OCI-LY3 (cell line): ENCODE measurements around the gene THRAP3.

Experiments
- H2AFZ ChIP-seq: fragments of 200-600, 300-600 bp; shearing (Covaris generic); 2 replicates; pipeline ENCODE4 v1.6.0; 2014; ENCODE audit warnings: antibody characterized with exemption, low read depth, low read length
- H3K27ac ChIP-seq: fragments of 200-600, 300-600 bp; sonication (generic); 2 replicates; pipeline ENCODE4 v1.5.1; 2014; ENCODE audit warnings: mild to moderate bottlenecking, low read length, moderate library complexity, mixed read lengths
- H3K27me3 ChIP-seq: fragments of 200-600, 300-600 bp; sonication (generic); 2 replicates; pipeline ENCODE4 v1.6.1; 2014; ENCODE audit warnings: low read depth, low read length, mixed read lengths
- H3K36me3 ChIP-seq: fragments of 200-600, 300-600 bp; sonication (generic); replicated peaks from 2 replicates; pipeline ENCODE3; 2014; ENCODE audit warnings: low read depth, low read length, mixed read lengths
- H3K4me1 ChIP-seq: fragments of 300-600, 200-600 bp; sonication (generic); 2 replicates; pipeline ENCODE4 v1.6.1; 2014; ENCODE audit warnings: low read length, mixed read lengths
- H3K4me2 ChIP-seq: fragments of 200-600, 300-600 bp; sonication (generic); 2 replicates; pipeline ENCODE4 v1.6.1; 2014; ENCODE audit warnings: low read length, mixed read lengths
- H3K4me3 ChIP-seq: fragments of 300-600, 200-600 bp; sonication (generic); 2 replicates; pipeline ENCODE4 v1.5.1; 2014; ENCODE audit warnings: antibody characterized with exemption, mild to moderate bottlenecking, low read length, moderate library complexity
- H3K79me2 ChIP-seq: fragments of 300-600, 200-600 bp; shearing (Covaris generic); 2 replicates; pipeline ENCODE4 v1.6.1; 2014; ENCODE audit warnings: mild to moderate bottlenecking, low read length, mixed read lengths
- H3K9ac ChIP-seq: fragments of 300-600, 200-600 bp; shearing (Covaris generic); 2 replicates; pipeline ENCODE4 v1.6.0; 2014; ENCODE audit warnings: mild to moderate bottlenecking, low read length, moderate library complexity
- H3K9me3 ChIP-seq: fragments of 200-600, 300-600 bp; shearing (Covaris generic); 2 replicates; pipeline ENCODE4 v1.6.1; 2014; ENCODE audit warnings: low read length, mixed read lengths; ENCODE audit not compliant: insufficient read depth
- H4K20me1 ChIP-seq: fragments of 200-600, 300-600 bp; sonication (generic); 2 replicates; pipeline ENCODE4 v1.6.1; 2016; ENCODE audit warnings: low read length, mixed read lengths; ENCODE audit not compliant: insufficient read depth
- EZH2phosphoT487 ChIP-seq: fragments of 200-600 bp; shearing (Covaris generic); IDR thresholded peaks from 2 replicates; pipeline ENCODE4 v1.6.1; 2018; ENCODE audit warnings: antibody characterized with exemption, mixed run types, low read depth
- TF ChIP-seq, protein P1 (sequence below): fragments of 200-600, 300-600 bp; sonication (generic); IDR thresholded peaks from 2 replicates; pipeline ENCODE4 v1.5.1; 2014; ENCODE audit warnings: antibody characterized with exemption, low read length, low read depth

Gene THRAP3

DNA sequence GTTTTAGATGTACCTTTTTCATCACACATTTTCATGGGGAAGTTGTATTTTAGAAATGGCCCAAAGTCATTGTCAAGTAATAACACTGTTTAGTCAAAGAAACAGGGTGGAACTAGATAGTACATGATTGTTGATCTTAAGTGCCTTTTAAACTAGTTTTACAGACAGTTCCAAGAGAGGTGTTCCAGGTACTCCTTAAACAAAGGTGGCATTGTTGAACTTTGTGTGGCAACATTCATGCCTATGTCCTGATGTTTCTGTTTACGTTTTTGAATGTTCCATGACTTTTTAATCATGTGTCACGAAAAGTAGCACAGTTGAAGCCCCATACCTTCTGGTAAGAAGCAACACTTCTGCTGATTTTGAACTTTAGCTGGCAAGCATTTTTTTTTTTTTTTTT is 72.8 kb downstream of the THRAP3 start:
- peaks cover 23% of the 10 kb centered on the region for H3K4me1 ChIP-seq
- TF ChIP-seq EZH2phosphoT487: no peak
- TF ChIP-seq, protein P1, sequence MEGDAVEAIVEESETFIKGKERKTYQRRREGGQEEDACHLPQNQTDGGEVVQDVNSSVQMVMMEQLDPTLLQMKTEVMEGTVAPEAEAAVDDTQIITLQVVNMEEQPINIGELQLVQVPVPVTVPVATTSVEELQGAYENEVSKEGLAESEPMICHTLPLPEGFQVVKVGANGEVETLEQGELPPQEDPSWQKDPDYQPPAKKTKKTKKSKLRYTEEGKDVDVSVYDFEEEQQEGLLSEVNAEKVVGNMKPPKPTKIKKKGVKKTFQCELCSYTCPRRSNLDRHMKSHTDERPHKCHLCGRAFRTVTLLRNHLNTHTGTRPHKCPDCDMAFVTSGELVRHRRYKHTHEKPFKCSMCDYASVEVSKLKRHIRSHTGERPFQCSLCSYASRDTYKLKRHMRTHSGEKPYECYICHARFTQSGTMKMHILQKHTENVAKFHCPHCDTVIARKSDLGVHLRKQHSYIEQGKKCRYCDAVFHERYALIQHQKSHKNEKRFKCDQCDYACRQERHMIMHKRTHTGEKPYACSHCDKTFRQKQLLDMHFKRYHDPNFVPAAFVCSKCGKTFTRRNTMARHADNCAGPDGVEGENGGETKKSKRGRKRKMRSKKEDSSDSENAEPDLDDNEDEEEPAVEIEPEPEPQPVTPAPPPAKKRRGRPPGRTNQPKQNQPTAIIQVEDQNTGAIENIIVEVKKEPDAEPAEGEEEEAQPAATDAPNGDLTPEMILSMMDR: no peak
- H3K27ac ChIP-seq: no peak overlapping the region
- no peak overlapping the region for H3K4me2 ChIP-seq
- H2AFZ ChIP-seq: no peak overlapping the region
- H3K9ac ChIP-seq: no peak overlapping the region
- H3K79me2 ChIP-seq: no peaks in the 10 kb centered on the region
- no peaks in the 10 kb centered on the region for H3K9me3 ChIP-seq
- H3K36me3 ChIP-seq: peaks cover 25% of the 10 kb centered on the region
- no peak overlapping the region for H3K4me3 ChIP-seq
- H3K27me3 ChIP-seq: no peaks in the 10 kb centered on the region
- H4K20me1 ChIP-seq: no peaks in the 10 kb centered on the region

DNA sequence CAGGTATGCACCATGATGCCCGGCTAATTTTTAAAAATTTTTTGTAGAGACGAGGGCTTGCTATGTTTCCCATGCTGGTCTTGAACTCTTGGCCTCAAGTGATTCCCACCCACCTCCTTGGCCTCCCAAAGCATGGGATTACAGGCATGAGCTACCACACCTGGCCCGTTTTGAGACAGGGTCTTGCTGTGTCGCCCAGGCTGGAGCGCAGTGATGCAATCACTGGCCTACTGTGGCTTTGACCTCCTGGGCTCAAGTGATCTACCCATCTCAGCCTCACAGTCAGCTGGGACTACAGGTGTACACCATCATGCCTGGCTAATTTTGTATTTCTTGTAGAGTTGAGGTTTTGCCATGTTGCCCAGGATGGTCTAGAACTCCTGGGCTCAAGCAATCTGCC is 74.4 kb downstream of the THRAP3 start:
- no peak overlapping the region for H3K4me3 ChIP-seq
- no peak overlapping the region for H2AFZ ChIP-seq
- no peaks in the 10 kb centered on the region for H3K9me3 ChIP-seq
- no peaks in the 10 kb centered on the region for H3K27me3 ChIP-seq
- TF ChIP-seq EZH2phosphoT487: no peak
- TF ChIP-seq, protein P1: no peak
- H3K9ac ChIP-seq: no peak overlapping the region
- H3K79me2 ChIP-seq: peaks cover under 1% of the 10 kb centered on the region; the same call in 1 of the 2 replicates
- no peak overlapping the region for H3K27ac ChIP-seq
- no peak overlapping the region for H3K4me2 ChIP-seq
- H4K20me1 ChIP-seq: no peaks in the 10 kb centered on the region
- peaks cover 37% of the 10 kb centered on the region for H3K4me1 ChIP-seq
- peaks cover 29% of the 10 kb centered on the region for H3K36me3 ChIP-seq

DNA sequence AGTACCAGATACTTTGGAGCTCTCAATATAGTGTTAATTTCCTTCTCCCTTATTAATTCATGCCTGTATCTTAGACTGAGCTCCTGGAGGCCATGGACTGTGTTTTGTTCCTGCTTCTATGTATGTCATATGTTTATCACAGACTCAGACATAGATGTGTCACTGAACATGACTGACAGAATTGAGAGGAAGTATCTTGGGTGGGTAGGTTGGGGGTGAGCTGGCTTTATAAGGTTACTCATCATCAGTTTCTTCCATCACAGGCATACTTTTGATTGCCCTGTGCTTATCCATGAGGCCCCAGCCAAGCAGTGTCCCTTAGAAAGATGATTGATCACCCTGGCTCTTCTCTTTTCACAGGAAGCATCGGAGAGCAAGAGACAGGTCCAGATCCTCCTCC is 76.3 kb downstream of the THRAP3 start:
- H2AFZ ChIP-seq: no peak overlapping the region
- peak overlapping the region; percentile 60 for H3K27ac ChIP-seq
- TF ChIP-seq, protein P1: no peak
- no peak for TF ChIP-seq EZH2phosphoT487
- peaks cover 54% of the 10 kb centered on the region for H3K4me1 ChIP-seq
- H3K9ac ChIP-seq: no peak overlapping the region
- H3K27me3 ChIP-seq: no peaks in the 10 kb centered on the region
- no peaks in the 10 kb centered on the region for H4K20me1 ChIP-seq
- H3K36me3 ChIP-seq: peaks cover 26% of the 10 kb centered on the region
- no peak overlapping the region for H3K4me3 ChIP-seq
- H3K9me3 ChIP-seq: no peaks in the 10 kb centered on the region
- peaks cover 3% of the 10 kb centered on the region; the same call in 1 of the 2 replicates for H3K79me2 ChIP-seq
- H3K4me2 ChIP-seq: peak overlapping the region; percentile 12; the same call in 1 of the 2 replicates

DNA sequence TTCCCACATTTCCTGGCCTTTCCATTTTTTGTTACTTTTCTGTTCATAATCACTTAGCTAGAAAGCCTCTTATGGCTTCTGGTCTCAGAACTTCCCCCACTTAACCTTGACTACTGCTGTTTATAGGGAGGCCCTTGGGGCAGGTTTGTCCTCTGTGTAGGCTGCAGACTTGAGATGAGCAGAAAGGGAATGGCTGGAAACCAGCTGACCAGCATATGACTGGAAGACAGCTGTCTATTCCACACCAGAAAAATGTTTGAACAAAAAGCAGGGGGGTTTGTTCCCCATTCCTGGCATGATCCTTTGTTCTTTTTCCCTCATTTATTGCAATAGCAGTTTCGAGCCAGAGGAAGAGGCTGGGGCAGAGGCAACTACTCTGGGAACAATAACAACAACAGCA is 77.0 kb downstream of the THRAP3 start:
- Histone ChIP-seq H2AFZ (no peak overlapping the region), H3K4me2 (no peak overlapping the region), H3K9ac (no peak overlapping the region), H3K27ac (peak overlapping the region; percentile 60; the same call in 1 of the 2 replicates), H3K4me1 (peaks cover 61% of the 10 kb centered on the region), H3K9me3 (no peaks in the 10 kb centered on the region), H3K79me2 (peaks cover 4% of the 10 kb centered on the region), H3K4me3 (no peak overlapping the region), H4K20me1 (no peaks in the 10 kb centered on the region), H3K36me3 (peaks cover 26% of the 10 kb centered on the region), H3K27me3 (no peaks in the 10 kb centered on the region)
- TF ChIP-seq, protein P1: no peak
- no peak for TF ChIP-seq EZH2phosphoT487
